Hepatocyte (in vitro differentiated cells): ENCODE measurements around the gene BCAS3.

Source experiments
- EZH2phosphoT487 ChIP-seq: fragments of 200-600 bp; sonication (generic); IDR thresholded peaks from one replicate; pipeline ENCODE4 v1.6.1; 2018; ENCODE audit warnings: antibody characterized with exemption, mild to moderate bottlenecking, low read depth, moderate library complexity; ENCODE audit not compliant: unreplicated experiment, severe bottlenecking
- TF ChIP-seq, protein P1 (sequence below): fragments of 200-600 bp; sonication (generic); IDR thresholded peaks from 2 replicates; pipeline ENCODE4 v1.5.1; 2016; ENCODE audit warnings: antibody characterized with exemption, mild to moderate bottlenecking; ENCODE audit not compliant: poor library complexity

DNA sequence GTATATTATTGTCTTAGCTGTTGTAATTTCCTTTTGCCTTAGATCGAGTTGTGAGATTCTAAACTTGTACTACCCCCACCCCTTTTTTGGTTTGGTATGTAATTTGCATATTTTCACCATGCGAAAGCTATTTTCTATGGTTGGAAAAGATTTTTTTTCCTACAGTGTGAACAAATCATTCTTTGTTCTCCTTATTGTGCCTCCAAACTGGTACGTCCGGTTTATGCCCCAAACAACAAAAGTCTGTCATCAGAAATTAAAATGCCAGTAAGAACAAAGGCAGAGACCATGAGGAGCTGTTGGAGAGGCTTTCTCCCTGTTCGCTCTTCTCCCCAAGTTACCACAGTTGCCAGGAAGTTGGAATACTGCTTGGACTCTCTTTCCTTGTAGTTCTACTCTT is 66.1 kb downstream of the BCAS3 start:
- TF ChIP-seq EZH2phosphoT487, result no peak
- TF ChIP-seq, protein P1, sequence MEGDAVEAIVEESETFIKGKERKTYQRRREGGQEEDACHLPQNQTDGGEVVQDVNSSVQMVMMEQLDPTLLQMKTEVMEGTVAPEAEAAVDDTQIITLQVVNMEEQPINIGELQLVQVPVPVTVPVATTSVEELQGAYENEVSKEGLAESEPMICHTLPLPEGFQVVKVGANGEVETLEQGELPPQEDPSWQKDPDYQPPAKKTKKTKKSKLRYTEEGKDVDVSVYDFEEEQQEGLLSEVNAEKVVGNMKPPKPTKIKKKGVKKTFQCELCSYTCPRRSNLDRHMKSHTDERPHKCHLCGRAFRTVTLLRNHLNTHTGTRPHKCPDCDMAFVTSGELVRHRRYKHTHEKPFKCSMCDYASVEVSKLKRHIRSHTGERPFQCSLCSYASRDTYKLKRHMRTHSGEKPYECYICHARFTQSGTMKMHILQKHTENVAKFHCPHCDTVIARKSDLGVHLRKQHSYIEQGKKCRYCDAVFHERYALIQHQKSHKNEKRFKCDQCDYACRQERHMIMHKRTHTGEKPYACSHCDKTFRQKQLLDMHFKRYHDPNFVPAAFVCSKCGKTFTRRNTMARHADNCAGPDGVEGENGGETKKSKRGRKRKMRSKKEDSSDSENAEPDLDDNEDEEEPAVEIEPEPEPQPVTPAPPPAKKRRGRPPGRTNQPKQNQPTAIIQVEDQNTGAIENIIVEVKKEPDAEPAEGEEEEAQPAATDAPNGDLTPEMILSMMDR, result no peak
